Fibroblast of pulmonary artery (primary cell): ENCODE measurements around the gene MRTFA.

Experiments used
- DNase-seq: peaks from one replicate; pipeline ENCODE4 v3.0.0-alpha.2; 2010; ENCODE audit warnings: low read depth
- H3K4me3 ChIP-seq: replicated peaks from 2 replicates; pipeline ENCODE4 v1.5.1; 2011; ENCODE audit warnings: low read depth, mild to moderate bottlenecking, control low read depth, low read length, moderate library complexity
- TF ChIP-seq, protein P1 (sequence below): IDR thresholded peaks from 2 replicates; pipeline ENCODE4 v1.5.1; 2011; ENCODE audit warnings: mild to moderate bottlenecking, control low read depth, low read length, inconsistent platforms; ENCODE audit errors: missing control alignments

MRTFA gene

DNA sequence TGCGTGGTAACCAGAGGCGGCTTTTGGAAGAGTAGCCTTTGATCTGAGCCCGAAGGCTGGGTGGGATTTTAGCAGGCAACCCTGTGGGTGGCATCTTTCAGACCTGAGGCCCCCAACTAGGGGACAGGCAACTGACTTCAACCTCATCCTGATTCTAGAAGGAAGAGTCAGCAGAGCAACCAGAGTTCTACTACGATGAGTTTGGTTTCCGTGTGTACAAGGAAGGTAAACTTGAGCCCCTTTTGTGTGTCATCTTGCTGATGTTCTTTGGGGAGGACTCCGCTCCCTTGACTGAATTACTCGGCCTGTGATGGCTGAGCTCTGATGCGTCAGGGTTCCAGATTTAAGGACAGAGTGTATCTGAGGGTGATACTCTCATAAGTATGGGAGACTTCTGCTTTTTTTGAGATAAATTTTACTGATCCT lies 234.5 kb downstream of the MRTFA start:
- TF ChIP-seq, protein P1, sequence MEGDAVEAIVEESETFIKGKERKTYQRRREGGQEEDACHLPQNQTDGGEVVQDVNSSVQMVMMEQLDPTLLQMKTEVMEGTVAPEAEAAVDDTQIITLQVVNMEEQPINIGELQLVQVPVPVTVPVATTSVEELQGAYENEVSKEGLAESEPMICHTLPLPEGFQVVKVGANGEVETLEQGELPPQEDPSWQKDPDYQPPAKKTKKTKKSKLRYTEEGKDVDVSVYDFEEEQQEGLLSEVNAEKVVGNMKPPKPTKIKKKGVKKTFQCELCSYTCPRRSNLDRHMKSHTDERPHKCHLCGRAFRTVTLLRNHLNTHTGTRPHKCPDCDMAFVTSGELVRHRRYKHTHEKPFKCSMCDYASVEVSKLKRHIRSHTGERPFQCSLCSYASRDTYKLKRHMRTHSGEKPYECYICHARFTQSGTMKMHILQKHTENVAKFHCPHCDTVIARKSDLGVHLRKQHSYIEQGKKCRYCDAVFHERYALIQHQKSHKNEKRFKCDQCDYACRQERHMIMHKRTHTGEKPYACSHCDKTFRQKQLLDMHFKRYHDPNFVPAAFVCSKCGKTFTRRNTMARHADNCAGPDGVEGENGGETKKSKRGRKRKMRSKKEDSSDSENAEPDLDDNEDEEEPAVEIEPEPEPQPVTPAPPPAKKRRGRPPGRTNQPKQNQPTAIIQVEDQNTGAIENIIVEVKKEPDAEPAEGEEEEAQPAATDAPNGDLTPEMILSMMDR = no peak
- no peak for DNase-seq
- H3K4me3 ChIP-seq = no peak overlapping the region

- DNase-seq = no peak
- TF ChIP-seq, protein P1 = no peak
- no peak overlapping the region for H3K4me3 ChIP-seq
Measured at GRCh38 chr22:40401532-40401931, 235.0 kb downstream of the MRTFA start.

- TF ChIP-seq, protein P1 = no peak
- no peak overlapping the region for H3K4me3 ChIP-seq
- DNase-seq = no peak
Measured at GRCh38 chr22:40400159-40400558, 236.4 kb downstream of the MRTFA start.

GRCh38 chr22:40399621-40400020 lies 236.9 kb downstream of the MRTFA start:
- no peak overlapping the region for H3K4me3 ChIP-seq
- no peak for DNase-seq

DNA sequence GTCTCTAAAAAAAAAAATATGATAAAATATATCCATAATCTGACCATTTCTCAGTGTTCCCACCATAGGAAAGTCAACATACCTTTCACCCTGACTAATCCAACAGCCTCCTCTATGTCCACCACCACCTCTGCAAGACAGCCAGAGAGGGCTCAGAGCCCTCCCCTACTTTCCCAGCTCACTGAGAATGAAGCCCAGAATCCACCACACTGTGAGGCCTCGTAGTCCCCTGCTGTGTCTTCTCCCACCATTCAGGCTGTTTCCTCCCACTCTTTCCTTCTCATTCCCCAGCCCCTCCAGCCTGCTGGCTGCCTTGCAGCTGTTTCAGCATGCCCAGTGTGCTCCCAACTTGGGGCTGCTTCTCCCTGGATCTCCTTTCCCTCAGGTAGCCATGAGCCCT lies 239.1 kb downstream of the MRTFA start:
- TF ChIP-seq, protein P1 = no peak
- H3K4me3 ChIP-seq = no peak overlapping the region
- peak; percentile 68 for DNase-seq

More at GRCh38 chr22:40399621-40400020, 236.9 kb downstream of the MRTFA start:
- TF ChIP-seq, protein P1 = no peak

DNA sequence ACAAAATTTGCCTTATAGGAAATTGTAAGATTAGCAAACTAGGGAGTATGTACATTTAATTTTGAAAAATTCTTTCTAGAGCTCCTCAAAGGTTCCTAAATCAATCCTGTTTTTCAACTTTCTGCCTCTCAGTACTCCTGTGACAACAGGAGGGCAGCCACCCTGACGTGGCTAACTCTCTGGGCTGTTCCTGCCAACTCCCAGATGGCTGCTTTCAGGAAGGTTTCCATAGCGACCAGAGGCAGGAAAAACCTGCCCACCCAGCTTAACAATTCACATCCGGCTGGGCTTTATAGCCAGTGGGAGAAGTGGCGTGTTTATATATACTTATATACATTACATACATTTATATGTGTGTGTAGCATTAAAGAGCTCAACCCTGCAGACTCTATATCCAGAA lies 239.6 kb downstream of the MRTFA start:
- H3K4me3 ChIP-seq = no peak overlapping the region
- TF ChIP-seq, protein P1 = no peak
- peak; percentile 91 for DNase-seq

DNA sequence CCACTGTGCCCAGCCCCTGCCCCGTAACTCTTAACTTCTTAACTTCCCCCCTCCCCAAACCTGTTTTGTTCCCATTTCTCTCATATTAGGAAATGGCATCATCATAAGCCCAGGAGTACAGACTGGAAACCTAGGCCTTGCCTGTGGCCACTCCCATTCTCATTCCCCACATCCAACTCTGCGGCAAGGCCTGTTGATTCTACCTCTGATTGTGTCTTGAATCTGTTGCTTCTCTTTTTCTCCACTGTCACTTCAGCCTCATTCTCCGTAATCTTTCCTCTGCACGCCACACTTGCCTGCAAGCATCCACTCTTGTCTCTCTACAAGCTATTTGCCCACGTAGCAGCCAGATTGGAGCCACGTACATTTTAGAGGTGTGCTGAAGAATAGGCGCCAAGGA lies 240.9 kb downstream of the MRTFA start:
- no peak overlapping the region for H3K4me3 ChIP-seq
- TF ChIP-seq, protein P1 = no peak
- no peak for DNase-seq
